ENCODE data around the gene UBP1. TPM values are rescaled to one million over a fixed set of nuclear protein-coding genes. Genes with fewer than 3 reads are reported as not detected.
"Not testable (repeated sequence)": the region's sequence is repeated elsewhere in the genome, so short reads cannot be mapped to it uniquely, and the experiment has no call there.

Gene UBP1
- total and polyA plus RNA-seq, 3 experiments from 2014 or later, result 15.9 to 79.4 (median 70.8) TPM

DNA sequence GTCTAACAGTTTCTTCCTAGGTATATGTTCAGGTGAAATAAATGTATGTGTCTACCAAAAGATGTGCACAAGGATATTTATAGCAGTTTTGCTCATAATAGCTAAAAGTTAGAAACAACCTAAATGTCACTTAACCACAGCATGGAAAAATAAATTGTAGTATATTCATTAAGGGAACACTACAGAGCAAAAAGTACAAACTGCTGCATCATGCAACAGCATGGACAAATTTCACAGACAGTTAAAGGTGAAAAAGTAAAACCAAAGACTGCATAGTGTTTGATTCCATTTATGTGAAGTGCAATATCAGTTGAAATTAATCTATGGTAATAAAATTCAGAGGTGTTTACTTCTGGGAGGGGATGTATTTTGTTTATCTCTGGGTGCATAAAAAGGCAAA is 100.4 kb downstream of the UBP1 start:
- no peaks in the 10 kb centered on the region for H3K36me3 Mint-ChIP-seq
- Histone ChIP-seq H3K4me1 (ENCODE audit: insufficient read depth, low read length) (no peaks in the 10 kb centered on the region), H3K9me3 (ENCODE audit: low read length) (no peaks in the 10 kb centered on the region), H3K4me3 (ENCODE audit: low read length) (no peak overlapping the region), H3K27me3 (ENCODE audit: insufficient read depth, low read length, poor library complexity, severe bottlenecking) (no peaks in the 10 kb centered on the region), H3K36me3 (ENCODE audit: insufficient read depth, low read length) (no peaks in the 10 kb centered on the region), H3K27ac (ENCODE audit: low read depth, low read length) (no peak overlapping the region)
- H3K27me3 Mint-ChIP-seq, result peaks cover 0 to 6% of the 10 kb centered on the region in 2 donors
- ChIA-PET CTCF (no interaction called here), POLR2A (no interaction called here)
- no peak for DNase-seq
- no peaks in the 10 kb centered on the region for H3K4me1 Mint-ChIP-seq
- no peak overlapping the region for H3K4me3 Mint-ChIP-seq
- peaks cover 0 to 2% (median 0%) of the 10 kb centered on the region in 5 donors for H3K9me3 Mint-ChIP-seq
- H3K27ac Mint-ChIP-seq, result no peak overlapping the region

- H3K9me3 Mint-ChIP-seq; H3K27me3 Mint-ChIP-seq; H3K4me1 ChIP-seq (ENCODE audit: insufficient read depth, low read length); H3K36me3 Mint-ChIP-seq; H3K4me1 Mint-ChIP-seq; H3K9me3 ChIP-seq (ENCODE audit: low read length); H3K27ac ChIP-seq (ENCODE audit: low read depth, low read length); H3K27me3 ChIP-seq (ENCODE audit: insufficient read depth, low read length, poor library complexity, severe bottlenecking); H3K4me3 Mint-ChIP-seq; POLR2A ChIA-PET; H3K27ac Mint-ChIP-seq; DNase-seq; CTCF ChIA-PET; H3K36me3 ChIP-seq (ENCODE audit: insufficient read depth, low read length); H3K4me3 ChIP-seq (ENCODE audit: low read length): not testable (repeated sequence)
Observed at GRCh38 chr3:33338936-33339465, 101.2 kb downstream of the UBP1 start.

Other genes with a start within 250 kb of the UBP1 start
- gene SUSD5, start 221.6 kb downstream of the UBP1 start, total RNA-seq, result not detected
- gene SUSD5, start 221.6 kb downstream of the UBP1 start, polyA plus RNA-seq, result not detected
- not detected for gene FBXL2, start 163.0 kb downstream of the UBP1 start, total RNA-seq
- gene FBXL2, start 163.0 kb downstream of the UBP1 start, polyA plus RNA-seq, result not detected

Data from CD8-positive, alpha-beta memory T cell (primary cell).